DMS153 (cell line): ENCODE results near the gene VRK3.
"Not testable (repeated sequence)": the region's sequence is repeated elsewhere in the genome, so short reads cannot be mapped to it uniquely, and the experiment has no call there.

ENCODE experiments used
- DNase-seq: peaks from one replicate; lab custom pipeline; 2025; lab: John Stamatoyannopoulos, UW

Gene VRK3

DNA sequence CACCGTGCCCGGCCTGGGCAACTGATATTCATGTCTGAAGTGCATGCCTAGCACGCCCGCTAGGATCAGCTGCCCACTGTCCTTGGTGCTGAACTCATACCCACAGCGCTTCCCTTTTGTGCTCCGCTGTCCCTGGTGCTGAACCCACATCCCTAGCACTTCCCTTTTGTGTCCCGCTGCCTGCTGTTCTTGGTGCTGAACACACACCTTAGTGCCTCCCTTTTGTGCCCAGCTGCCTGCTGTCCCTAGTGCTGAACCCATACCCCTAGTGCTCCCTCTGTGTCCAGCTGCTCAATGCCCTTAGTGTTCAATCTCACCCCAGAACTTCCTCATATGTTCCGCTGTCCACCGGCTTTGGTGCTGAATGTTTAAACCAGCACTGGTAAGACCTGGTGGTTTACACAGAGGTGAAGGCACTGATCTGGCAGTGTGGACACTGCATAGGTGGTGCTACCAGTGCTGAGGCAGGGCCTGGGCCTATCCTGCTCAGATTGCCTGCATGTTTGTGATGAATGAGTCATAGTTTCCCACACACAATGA lies 37.9 kb downstream of the VRK3 start:
- DNase-seq: no peak

DNA sequence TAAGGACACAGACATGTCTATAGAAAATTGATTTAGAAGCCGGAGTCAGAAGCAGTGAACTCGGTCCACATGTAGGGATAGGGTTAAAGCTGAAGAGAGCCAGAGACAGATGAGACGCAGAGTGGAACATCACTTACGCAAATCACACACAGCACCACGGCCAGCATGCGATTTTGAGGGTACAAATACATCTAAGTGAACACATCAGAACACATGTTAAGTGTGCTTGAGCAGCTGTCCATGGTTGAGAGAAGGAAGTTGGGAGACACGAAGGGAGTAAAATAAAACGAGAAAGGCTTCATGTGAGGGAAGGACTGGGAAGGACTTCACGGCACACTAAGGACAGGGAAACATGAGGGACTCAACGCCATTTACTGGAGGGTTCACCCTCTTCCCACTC lies 38.8 kb downstream of the VRK3 start:
- no peak for DNase-seq

DNA sequence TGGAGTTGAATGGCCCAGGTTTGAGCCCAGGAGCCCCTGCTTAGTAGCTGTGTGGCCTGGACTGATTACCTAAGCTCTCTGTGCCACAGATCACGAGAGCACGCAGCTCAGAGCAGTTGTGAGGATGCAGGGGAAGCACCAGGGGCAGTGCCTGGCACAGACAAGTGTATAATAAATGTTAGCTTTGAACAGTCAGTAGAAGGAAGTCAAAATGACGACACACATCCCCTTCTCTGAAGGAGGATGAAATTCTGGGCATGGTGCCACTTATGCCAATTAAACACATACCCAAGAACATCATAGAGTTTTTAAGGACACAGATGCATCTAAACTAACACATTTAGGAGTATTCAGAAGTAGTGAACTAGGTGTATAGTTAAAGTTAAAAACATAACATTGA lies 39.3 kb downstream of the VRK3 start:
- DNase-seq: no peak

DNA sequence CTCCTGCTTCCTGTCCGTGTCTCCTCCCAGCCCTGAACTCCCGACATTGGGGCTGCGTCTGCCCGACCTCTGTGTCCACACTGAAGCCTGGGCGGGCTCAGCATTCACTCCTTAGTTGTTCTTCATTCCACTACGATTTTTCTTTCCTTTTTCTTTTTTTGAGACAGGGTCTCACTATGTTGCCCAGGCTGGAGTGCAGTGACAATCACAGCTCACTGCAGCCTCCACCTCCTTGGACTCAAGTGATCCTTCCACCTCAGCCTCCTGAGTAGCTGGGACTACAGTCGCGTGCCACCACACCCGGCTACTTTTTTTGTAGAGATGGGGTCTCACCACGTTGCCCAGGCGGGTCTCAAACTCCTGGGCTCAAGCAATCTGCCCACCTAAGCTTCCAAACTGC lies 40.7 kb downstream of the VRK3 start:
- DNase-seq: no peak

DNA sequence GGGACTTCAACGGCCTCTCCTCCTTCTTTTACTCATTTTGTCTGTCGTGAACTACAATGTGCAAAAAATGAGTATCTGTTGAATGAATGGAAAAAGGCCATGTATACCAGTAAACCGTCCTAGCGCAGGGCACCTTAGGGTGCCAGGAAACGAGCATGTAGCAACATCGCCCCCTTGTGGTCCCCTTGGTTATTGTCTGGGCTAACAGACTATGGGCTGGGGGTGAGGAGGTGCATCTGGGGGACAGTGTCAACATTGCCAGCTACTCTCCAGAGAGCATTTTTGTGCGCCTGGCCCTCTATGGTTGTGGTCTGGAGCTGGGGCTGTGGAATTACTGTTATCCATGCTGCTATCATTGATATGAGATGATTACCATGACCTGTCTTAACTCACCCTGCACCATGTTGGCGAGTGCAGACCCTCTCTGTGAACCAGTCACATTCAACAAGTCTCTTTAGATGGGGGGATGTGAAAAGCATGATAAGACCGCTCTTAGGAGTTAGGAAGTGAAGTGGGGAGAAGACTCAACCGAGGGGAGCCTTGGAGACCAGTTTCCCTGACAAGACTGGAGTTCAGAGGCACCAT lies 41.4 kb downstream of the VRK3 start:
- DNase-seq: no peak

DNA sequence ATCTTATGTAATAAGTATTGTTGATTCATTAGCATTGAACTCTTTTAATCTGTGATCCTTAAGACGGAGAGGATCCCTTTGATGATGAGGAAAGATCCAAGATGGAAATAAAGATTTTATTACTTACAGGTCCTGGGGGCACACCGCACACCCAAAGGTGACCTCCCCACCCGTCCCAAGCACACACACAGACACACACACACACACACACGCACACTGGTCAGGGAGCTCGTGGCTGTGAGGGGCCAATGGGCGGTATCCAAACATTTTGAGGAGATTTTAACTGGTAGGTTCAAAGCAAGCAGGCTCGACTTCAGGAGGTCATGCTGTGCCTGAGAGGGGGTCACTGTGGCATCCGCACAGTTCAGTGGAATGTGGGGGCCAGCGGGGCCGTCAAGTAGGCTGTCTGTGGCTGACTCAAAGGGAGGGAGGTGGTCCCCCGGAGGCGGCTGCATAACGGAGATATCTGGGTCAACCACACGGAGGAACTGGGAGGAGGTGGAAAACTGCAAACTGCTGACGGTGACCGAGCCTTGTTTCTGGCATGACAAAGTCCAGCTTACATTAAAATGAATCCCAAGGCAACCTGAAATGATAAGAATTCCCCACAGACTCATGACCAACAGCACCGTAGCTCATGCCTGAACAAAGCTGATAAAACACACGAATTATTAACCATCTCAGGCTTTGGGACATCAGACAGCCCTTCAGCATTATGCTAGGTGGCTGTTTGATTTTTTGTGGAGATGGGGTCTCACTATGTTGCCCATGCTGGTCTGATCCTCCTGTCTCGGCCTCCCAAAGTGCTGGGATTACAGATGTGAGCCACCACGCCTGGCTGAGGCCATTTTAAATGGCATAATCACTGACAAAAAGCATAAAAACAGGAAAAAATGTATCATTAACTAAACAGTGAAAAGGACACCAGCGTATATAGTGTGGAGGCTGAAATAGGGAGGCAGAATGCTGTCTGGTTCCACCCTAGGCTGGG lies 43.3 kb downstream of the VRK3 start:
- DNase-seq: no peak

DNA sequence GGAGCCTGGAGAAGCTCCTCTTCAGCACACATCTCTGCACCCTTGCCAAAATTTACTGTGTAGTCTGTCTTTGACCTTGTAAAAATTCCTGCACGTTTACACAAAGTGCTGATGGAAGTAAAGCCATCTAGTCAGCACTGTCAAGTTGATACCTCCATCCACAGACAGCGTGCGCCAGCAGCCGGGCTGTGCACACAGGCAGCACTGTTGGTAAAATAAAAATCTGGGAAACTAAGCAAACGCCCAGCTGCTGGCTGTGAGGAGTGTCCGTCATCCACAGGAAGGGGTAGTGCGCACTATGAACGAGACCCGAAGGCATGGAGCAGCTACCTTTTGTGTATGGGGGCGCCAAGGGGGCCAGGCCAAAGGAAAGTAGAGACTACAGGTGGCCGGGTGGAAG lies 46.8 kb downstream of the VRK3 start:
- no peak for DNase-seq

DNA sequence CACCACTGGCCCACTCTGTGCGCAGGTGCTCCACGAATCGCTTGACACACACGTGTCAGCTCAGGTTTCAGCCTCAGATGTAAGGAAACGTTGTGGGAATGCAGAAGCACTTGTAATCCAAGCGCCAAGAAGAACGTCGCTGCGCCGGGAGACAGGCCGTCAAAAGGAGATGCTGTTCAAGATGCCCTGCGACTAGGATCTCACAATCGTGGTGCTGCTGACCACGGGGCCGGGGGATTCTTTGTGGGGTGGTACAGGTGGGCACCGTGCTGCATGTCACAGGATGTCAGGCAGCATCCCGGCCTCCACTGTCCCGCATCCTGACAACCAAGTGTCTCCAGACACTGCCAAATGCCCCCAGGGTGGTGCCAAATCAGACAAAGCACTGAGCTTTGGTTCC lies 47.3 kb downstream of the VRK3 start:
- no peak for DNase-seq

DNA sequence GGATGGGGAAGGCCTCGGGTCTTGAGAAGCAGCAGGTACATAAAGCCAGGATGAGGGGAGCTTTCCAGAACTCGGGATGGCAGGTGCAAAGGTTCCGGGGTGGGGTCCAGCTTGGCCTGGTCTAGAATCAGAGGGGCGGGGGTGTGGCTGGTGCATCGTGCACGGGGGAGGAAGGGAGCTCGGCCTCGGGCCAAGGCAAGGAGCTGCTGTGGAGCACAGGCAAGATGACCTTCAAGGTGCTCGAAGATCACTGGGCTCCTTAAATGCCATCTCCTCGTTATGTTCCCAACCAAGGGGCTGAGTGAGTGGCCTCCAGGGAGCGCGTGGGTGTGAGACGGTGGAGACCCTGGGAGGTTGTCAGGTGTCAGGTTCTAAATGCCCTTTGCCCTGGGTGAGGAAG lies 48.1 kb downstream of the VRK3 start:
- DNase-seq: no peak

DNA sequence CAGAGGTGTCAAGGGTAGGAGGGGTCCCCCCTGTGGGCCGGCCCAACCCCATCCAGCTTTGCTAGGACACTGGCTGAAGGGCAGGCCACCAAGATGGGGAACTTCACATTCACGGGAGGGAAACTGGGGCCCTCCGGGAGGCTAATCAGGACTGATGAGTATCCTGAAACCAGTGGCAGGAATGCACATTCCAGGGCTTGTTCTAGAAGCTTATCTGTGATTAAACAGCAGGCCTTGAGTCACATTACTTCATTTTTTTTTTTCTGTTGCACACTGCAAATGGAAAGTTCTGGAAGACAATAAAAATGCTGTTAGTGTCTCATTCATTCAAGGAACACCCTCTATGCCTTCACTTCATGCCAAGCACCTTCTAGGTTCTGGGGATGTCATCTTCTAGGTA lies 48.7 kb downstream of the VRK3 start:
- DNase-seq: no peak

DNA sequence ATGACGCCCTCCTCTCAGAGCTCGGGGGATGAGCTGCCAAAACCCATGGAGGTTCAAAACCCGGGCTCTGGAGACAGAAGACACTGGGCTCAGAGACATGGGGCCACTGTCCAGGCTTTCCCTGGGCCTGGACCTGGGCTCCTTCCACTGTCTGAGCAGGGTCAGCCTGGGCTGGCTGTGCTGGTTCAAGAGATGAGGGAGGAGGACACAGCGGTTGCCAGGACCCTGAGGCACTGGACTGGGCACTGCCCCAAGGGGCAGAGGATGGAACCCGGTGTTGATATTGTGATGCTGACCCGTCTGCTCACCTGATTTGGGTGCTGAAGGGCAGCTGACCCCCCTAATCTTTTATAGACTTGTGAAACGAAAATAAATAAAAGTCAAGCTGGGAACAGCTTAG lies 50.1 kb downstream of the VRK3 start:
- DNase-seq: no peak

DNA sequence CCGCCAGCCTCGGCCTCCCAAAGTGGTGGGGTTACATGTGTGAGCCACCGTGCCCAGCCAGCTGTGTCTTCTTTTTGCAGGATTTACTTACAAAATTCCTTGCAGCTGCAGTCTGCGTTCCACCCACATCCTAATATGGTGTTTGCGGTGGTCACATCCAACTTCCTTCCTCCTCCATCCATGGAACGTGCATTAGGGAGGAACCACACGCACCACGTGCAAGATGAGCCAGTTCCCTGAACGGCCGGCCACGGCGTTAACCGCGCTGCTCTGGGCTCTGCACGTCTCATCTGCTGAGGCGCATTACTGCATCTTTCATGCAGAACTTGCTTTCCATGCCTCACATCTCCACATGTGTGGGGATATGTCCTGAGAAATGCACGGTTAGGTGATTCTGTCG lies 51.2 kb downstream of the VRK3 start:
- DNase-seq: no peak

DNA sequence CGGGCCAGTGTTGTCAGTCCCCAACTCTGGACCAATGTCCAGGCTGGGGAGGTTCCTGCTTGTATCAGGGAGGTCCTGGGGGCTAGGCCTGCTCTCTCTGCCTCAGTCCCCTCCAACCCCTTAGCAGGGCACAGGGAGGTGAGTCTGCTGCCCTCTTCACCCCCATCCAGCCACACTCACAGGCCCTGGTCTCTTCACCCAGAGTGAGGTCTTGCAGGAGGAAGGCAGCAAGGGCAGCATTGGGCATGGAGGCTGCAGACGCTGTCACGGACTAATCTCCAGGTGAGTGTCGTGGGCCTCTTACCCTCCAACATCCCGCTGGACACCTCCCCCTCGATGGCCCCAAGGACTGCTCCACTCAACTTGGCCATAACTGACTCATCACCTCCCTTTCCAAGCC lies 52.3 kb downstream of the VRK3 start:
- no peak for DNase-seq

DNA sequence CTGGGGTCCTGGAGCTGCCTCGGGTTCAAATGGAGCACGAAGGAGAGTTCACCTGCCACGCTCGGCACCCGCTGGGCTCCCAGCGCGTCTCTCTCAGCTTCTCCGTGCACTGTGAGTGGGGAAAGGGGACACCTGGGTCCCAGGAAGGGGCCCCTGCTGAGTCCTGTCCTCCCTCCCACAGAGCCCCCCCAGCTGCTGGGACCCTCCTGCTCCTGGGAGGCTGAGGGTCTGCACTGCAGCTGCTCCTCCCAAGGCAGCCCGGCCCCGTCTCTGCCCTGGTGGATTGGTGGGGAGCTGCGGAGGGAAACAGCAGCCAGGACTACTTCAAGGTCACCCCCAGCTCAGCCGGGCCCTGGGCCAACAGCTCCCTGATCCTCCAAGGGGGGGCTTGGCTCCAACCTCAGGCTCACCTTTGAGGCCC lies 53.2 kb downstream of the VRK3 start:
- no peak for DNase-seq

DNA sequence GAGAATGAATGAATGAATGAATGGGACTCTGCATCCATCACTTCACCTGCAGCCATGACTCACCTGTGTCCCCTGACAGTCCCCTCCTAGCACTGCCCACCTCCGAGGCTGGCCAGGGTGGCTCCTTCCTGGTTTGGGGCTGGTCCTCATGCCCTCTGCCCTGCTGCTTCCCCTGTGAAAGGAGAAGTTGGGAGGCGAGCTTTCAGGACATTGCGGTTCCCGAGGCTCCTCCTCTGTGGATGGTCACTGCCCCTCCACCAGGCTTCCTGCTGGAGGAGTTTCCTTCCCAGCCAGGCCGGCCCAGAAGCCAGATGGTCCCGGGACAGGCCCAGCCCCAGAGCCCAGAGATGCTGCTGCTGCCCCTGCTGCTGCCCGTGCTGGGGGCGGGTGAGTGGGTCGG lies 55.8 kb downstream of the VRK3 start:
- DNase-seq: not testable (repeated sequence)

DNA sequence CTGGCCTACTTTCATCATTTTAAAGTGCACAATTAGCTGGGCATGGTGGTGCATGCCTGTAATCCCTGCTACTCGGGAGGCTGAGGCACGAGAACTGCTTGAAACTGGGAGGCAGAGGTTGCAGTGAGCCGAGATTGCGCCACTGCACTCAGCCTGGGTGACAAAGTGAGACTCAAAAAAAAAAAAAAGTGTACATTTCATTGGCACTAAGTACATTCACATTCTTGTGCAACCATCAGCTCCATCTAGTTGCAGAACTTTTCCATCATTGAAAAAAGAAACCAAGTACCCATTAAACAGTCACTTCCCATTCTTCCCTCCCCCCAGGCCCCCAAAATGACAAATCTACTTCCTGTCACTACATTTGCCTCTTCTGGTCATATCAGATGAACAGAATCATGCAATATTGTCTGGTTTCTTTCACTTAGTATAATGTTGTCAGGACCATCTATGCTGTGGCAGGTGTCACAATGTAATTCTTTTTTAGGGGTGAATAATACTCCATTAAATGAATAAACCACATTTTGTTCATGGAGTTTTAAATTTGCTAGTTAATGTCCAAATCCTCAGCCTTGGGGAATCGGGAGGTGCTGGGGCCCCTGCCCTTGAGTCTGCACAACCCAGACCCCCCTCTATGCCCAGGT lies 56.8 kb downstream of the VRK3 start:
- DNase-seq: no peak

DNA sequence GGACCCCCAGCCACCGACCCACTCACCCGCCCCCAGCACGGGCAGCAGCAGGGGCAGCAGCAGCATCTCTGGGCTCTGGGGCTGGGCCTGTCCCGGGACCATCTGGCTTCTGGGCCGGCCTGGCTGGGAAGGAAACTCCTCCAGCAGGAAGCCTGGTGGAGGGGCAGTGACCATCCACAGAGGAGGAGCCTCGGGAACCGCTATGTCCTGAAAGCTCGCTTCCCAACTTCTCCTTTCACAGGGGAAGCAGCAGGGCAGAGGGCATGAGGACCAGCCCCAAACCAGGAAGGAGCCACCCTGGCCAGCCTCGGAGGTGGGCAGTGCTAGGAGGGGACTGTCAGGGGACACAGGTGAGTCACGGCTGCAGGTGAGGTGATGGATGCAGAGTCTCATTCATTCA lies 64.2 kb downstream of the VRK3 start, which contains the start of gene SIGLEC11:
TSS of gene SIGLEC11 (minus strand) at position 193 of the 400 bp plus-strand sequence. CDS start at position 102, 91 bp downstream.
- not testable (repeated sequence) for DNase-seq

DNA sequence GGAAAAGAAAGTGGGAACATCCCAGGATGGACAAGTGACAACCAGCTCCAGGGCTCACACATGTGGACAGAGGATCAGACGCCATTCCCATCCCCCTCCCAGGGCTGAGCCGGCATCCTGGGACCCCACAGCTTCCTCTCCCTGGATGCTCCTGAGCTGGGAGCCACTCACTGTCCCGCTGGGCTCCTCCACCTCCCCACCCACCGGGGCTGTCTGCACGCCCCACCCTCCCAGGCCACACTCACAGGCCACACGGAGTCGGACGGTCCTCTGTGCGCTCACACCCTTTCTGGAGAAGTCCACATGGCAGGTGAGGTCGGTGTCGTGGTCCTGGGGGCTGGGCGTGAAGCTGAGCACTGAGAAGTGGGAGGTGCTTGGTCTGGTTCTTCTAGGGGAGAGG lies 65.3 kb downstream of the VRK3 start:
- not testable (repeated sequence) for DNase-seq

DNA sequence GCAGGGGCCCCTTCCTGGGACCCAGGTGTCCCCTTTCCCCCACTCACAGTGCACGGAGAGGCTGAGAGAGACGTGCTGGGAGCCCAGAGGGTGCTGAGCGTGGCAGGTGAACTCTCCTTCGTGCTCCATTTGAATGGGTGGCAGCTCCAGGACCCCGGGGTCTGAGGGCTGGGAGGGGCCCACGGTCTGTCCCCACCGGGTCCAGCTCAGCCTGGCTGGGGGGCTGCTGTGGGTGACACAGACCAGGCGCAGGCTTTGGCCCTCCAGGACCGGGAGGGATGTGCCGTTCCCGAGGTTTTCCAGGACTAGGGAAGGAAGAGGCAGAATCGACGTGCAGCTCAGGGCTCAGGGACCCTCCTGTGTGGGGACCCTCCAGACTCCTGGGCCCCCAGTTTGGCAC lies 66.6 kb downstream of the VRK3 start:
- DNase-seq: not testable (repeated sequence)

DNA sequence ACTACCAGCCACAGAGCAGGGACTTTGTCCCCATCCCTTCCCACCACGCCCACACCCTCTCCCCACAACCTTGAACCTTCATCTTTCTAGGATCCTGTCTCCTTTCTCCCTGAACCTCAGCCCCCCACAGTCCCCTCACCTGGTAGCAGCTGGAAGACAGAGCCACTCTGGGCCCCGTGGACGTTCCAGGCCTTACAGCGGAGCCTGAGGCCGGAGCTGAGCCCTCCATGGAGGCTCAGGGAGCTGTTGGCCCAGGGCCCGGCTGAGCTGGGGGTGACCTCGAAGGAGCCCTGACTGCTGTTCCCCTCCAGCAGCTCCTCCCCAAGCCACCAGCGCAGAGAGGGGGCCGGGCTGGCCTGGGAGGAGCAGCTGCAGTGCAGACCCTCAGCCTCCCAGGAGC lies 67.0 kb downstream of the VRK3 start:
- DNase-seq: not testable (repeated sequence)

DNA sequence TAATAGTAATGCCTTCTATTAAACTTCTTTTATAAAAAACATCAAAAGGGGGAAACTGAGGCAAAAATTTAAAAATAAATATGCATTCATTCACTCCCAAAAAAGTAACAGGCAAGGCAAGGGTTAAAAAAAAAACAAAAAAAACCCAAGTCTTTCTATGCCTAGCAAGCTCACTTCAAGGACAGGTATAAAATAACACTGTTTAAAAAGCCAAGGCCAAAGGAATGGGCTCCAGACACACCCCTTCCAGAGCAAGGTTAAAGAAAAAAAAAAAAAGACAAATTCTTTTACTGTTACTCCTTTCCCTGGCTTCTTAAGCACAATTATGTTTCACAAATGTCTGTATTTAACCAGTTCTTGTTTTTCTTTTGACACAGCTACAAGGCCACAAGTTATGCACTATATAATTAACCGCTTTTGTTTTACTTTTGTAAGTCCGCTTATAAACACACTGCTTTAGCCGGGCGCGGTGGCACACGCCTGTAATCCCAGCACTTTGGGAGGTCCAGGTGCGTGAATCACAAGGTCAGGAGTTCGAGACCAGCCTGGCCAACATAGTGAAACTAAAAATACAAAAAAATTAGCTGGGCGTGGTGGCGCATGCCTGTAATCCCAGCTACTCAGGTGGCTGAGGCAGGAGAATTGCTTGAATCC lies 67.8 kb downstream of the VRK3 start:
- DNase-seq: no peak

DNA sequence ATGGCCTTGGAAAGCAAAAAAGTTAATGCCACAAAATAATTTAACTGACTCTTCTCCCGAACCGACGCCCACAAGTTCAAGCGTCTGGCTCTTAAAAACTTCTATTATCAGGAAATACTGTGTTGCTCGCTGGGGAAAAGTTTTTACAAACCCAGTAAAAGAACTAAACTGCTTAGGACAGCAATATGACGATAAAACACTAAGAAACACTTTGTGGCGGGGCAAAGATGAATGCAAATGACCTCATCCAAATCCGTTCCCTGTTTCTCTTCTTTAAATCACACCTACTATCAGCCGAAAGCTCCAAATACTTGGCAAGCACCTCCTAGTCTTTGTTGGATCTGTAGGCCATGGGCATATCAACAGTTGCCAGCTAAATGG lies 69.1 kb downstream of the VRK3 start:
- no peak for DNase-seq
